Natural killer cell (primary cell): ENCODE results near the gene GRPR. TPM values are rescaled to one million over a fixed set of nuclear protein-coding genes. Genes with fewer than 3 reads are reported as not detected.

ENCODE experiments used
- ATAC-seq, 3 donors: fragments of 150-1000 bp in 2 of 3; fragments of 200-7000 bp in 1 of 3; cut with Tn5 transposase; 1 replicate in 1 of 3; 2 replicates in 2 of 3; pipeline ENCODE4 v1.10.0; 2021; ENCODE audit warnings: mild to moderate bottlenecking in 2 of 3, moderate library complexity in 2 of 3
- DNase-seq, 2 donors: peaks; one replicate each; pipeline versions ENCODE4 v3.0.0 to v3.0.0-alpha.2; 2013 to 2021; ENCODE audit warnings: mixed read lengths in 1 of 2
- H3K27ac ChIP-seq: one replicate; pipeline ENCODE4 v1.5.1; 2013; ENCODE audit warnings: mild to moderate bottlenecking, low read length
- H3K27me3 ChIP-seq: one replicate; pipeline ENCODE4 v1.6.1; 2013; ENCODE audit warnings: low read length; ENCODE audit not compliant: control insufficient read depth, insufficient read depth
- H3K36me3 ChIP-seq: one replicate; pipeline ENCODE4 v1.6.1; 2013; ENCODE audit warnings: low read length; ENCODE audit not compliant: control insufficient read depth, insufficient read depth
- H3K4me1 ChIP-seq: one replicate; pipeline ENCODE4 v1.6.1; 2013; ENCODE audit warnings: low read length; ENCODE audit not compliant: control insufficient read depth, insufficient read depth
- H3K4me3 ChIP-seq: one replicate; pipeline ENCODE4 v1.5.1; 2013; ENCODE audit warnings: low read length
- H3K9me3 ChIP-seq: one replicate; pipeline ENCODE4 v1.6.1; 2013; ENCODE audit warnings: low read length; ENCODE audit not compliant: control insufficient read depth, insufficient read depth
- H3K27ac Mint-ChIP-seq, 2 donors: one replicate each; pipeline ENCODE4 v1.8.0; 2022; ENCODE audit warnings: mild to moderate bottlenecking in 2 of 2, mixed read lengths in 2 of 2, moderate library complexity in 1 of 2
- H3K27me3 Mint-ChIP-seq, 2 donors: one replicate each; pipeline ENCODE4 v1.8.0; 2022; ENCODE audit warnings: low read depth in 2 of 2, mixed read lengths in 2 of 2
- H3K36me3 Mint-ChIP-seq: one replicate; pipeline ENCODE4 v1.8.0; 2022; ENCODE audit warnings: mixed read lengths
- H3K4me1 Mint-ChIP-seq, 2 donors: one replicate each; pipeline ENCODE4 v1.8.0; 2022; ENCODE audit warnings: mixed read lengths in 2 of 2
- H3K4me3 Mint-ChIP-seq: one replicate; pipeline ENCODE4 v1.8.0; 2022; ENCODE audit warnings: mild to moderate bottlenecking, moderate library complexity, mixed read lengths
- H3K9me3 Mint-ChIP-seq, 2 donors: one replicate each; pipeline ENCODE4 v1.8.0; 2022; ENCODE audit warnings: mixed read lengths in 2 of 2
- CTCF ChIP-seq: fragments of 200-600 bp; IDR thresholded peaks from one replicate; pipeline ENCODE4 v1.8.0; 2022; ENCODE audit warnings: antibody characterized with exemption
- WGBS: methylation state at CpG from one replicate; pipeline ENCODE4 v1.1.7; 2013; ENCODE audit warnings: missing lambda C conversion rate; ENCODE audit not compliant: insufficient coverage; 5-methylcytosine and 5-hydroxymethylcytosine counted together
- intact Hi-C: fragments of 100-400 bp; cut with micrococcal nuclease; formaldehyde crosslinking; loops from one replicate; pipeline ENCODE4 v1.14.2; 2022
- total RNA-seq, 4 donors: library from RNA; stranded (reverse); fragments of 120-200 nt in 1 of 4; gene quantifications; one replicate each; pipeline versions ENCODE4 v1.2.3 to v1.2.4, GENCODE V29; 2013 to 2022

Gene GRPR
- total RNA-seq, 3 donors from 2014 or later (not counting 1 experiment from before 2014, with no cell fraction given) = 0.36 TPM; not detected in 2

- Mint-ChIP-seq H3K36me3 (no peaks in the 10 kb centered on the region), H3K27ac (no peak overlapping the region), H3K4me3 (no peak overlapping the region), H3K4me1 (no peaks in the 10 kb centered on the region), H3K27me3 (peaks cover 11 to 19% of the 10 kb centered on the region in 2 donors), H3K9me3 (no peaks in the 10 kb centered on the region)
- no peak for TF ChIP-seq CTCF
- H3K36me3 ChIP-seq = no peaks in the 10 kb centered on the region
- H3K4me3 ChIP-seq = no peak overlapping the region
- ATAC-seq (no peak), DNase-seq (no peak)
- no peaks in the 10 kb centered on the region for H3K4me1 ChIP-seq
- no peaks in the 10 kb centered on the region for H3K27me3 ChIP-seq
- H3K9me3 ChIP-seq = no peaks in the 10 kb centered on the region
- no peak overlapping the region for H3K27ac ChIP-seq
- intact Hi-C loops = no loop called here
Observed at GRCh38 chrX:16145656-16146055, 22.3 kb downstream of the GRPR start.

GRCh38 chrX:16148896-16149295, 25.5 kb downstream of the GRPR start:
- no peaks in the 10 kb centered on the region for H3K36me3 ChIP-seq
- no peak for ATAC-seq
- Mint-ChIP-seq H3K4me1 (no peaks in the 10 kb centered on the region), H3K27ac (no peak overlapping the region), H3K36me3 (no peaks in the 10 kb centered on the region), H3K9me3 (no peaks in the 10 kb centered on the region), H3K27me3 (peaks cover 5 to 9% of the 10 kb centered on the region in 2 donors), H3K4me3 (no peak overlapping the region)
- no peaks in the 10 kb centered on the region for H3K27me3 ChIP-seq
- no peak overlapping the region for H3K4me3 ChIP-seq
- WGBS = 78% methylated on average over 3 of the region's 3 CpGs
- no peak for DNase-seq
- no peak for TF ChIP-seq CTCF
- no peaks in the 10 kb centered on the region for H3K4me1 ChIP-seq
- no peak overlapping the region for H3K27ac ChIP-seq
- intact Hi-C loops = no loop called here
- no peaks in the 10 kb centered on the region for H3K9me3 ChIP-seq

- H3K4me3 Mint-ChIP-seq = no peak overlapping the region
- no peak for DNase-seq
Observed at GRCh38 chrX:16155581-16156096, 32.3 kb downstream of the GRPR start.

More at GRCh38 chrX:16155581-16156096, 32.3 kb downstream of the GRPR start:
- Histone ChIP-seq H3K27ac (no peak overlapping the region), H3K4me1 (no peaks in the 10 kb centered on the region), H3K9me3 (no peaks in the 10 kb centered on the region), H3K27me3 (no peaks in the 10 kb centered on the region), H3K4me3 (no peak overlapping the region), H3K36me3 (no peaks in the 10 kb centered on the region)
- intact Hi-C loops = no loop called here
- no peak for TF ChIP-seq CTCF
- peaks cover 5 to 6% of the 10 kb centered on the region in 2 donors for H3K27me3 Mint-ChIP-seq
- 91% methylated on average over 4 of the region's 5 CpGs for WGBS
- no peak overlapping the region for H3K27ac Mint-ChIP-seq
- no peaks in the 10 kb centered on the region for H3K36me3 Mint-ChIP-seq
- no peaks in the 10 kb centered on the region for H3K9me3 Mint-ChIP-seq
- H3K4me1 Mint-ChIP-seq = no peaks in the 10 kb centered on the region
- no peak for ATAC-seq
